Fibroblast of skin of left biceps (primary cell): ENCODE results near the gene CACNB2.
A peak's percentile ranks its signal among the peaks of the same experiment; 100 is the strongest.

Experiments used
- DNase-seq, 2 experiments: peaks; one replicate each; pipeline ENCODE4 v3.0.0-alpha.2; 2013; ENCODE audit warnings: low read depth in 2 of 2

The CACNB2 gene

GRCh38 chr10:18229826-18230225, 89.6 kb downstream of the CACNB2 start:
- peak; percentile 50 to 59 for DNase-seq

- no peak for DNase-seq
Measured at GRCh38 chr10:18230794-18231193, 90.6 kb downstream of the CACNB2 start.

GRCh38 chr10:18231480-18231879, 91.3 kb downstream of the CACNB2 start:
- DNase-seq, result no peak

- DNase-seq, result no peak
Measured at GRCh38 chr10:18233775-18234174, 93.6 kb downstream of the CACNB2 start.

- DNase-seq, result no peak
Measured at GRCh38 chr10:18235477-18235876, 95.3 kb downstream of the CACNB2 start.

GRCh38 chr10:18236756-18237155, 96.5 kb downstream of the CACNB2 start:
- DNase-seq, result no peak

- DNase-seq, result no peak
Measured at GRCh38 chr10:18238870-18239485, 98.8 kb downstream of the CACNB2 start.

- no peak for DNase-seq
Measured at GRCh38 chr10:18240185-18240882, 100.1 kb downstream of the CACNB2 start.

GRCh38 chr10:18246967-18247366, 106.7 kb downstream of the CACNB2 start:
- no peak for DNase-seq

- DNase-seq, result no peak
Measured at GRCh38 chr10:18252086-18252485, 111.9 kb downstream of the CACNB2 start.

GRCh38 chr10:18254086-18254485, 113.9 kb downstream of the CACNB2 start:
- DNase-seq, result no peak

- DNase-seq, result no peak
Measured at GRCh38 chr10:18254692-18255091, 114.5 kb downstream of the CACNB2 start.

GRCh38 chr10:18260310-18260922, 120.2 kb downstream of the CACNB2 start:
- DNase-seq, result no peak

- no peak for DNase-seq
Measured at GRCh38 chr10:18261063-18261610, 120.9 kb downstream of the CACNB2 start.

- DNase-seq, result no peak
Measured at GRCh38 chr10:18261768-18262231, 121.6 kb downstream of the CACNB2 start.

GRCh38 chr10:18264466-18265050, 124.3 kb downstream of the CACNB2 start:
- no peak for DNase-seq

- DNase-seq, result no peak
Measured at GRCh38 chr10:18268005-18268404, 127.8 kb downstream of the CACNB2 start.

GRCh38 chr10:18271491-18271890, 131.3 kb downstream of the CACNB2 start:
- DNase-seq, result no peak

- DNase-seq, result no peak
Measured at GRCh38 chr10:18273039-18273438, 132.8 kb downstream of the CACNB2 start.

GRCh38 chr10:18278181-18278580, 138.0 kb downstream of the CACNB2 start:
- DNase-seq, result no peak

- peak; percentile 2 to 3 for DNase-seq
Measured at GRCh38 chr10:18279173-18279572, 138.9 kb downstream of the CACNB2 start.

GRCh38 chr10:18282094-18282493, 141.9 kb downstream of the CACNB2 start:
- no peak for DNase-seq
